GM13977 (cell line): ENCODE measurements around the gene REXO2.

Experiments used
- DNase-seq: peaks from one replicate; pipeline ENCODE4 v3.0.0; 2012; ENCODE audit warnings: low spot score
- in situ Hi-C: fragments of 300-500 bp; cut with MboI; formaldehyde crosslinking; loops from one replicate; pipeline ENCODE4 v1.12.0; 2022; ENCODE audit warnings: low sequenced_read_pairs, low pct_unique_long_range_greater_than_20kb, mixed read lengths, inconsistent platforms; ENCODE audit not compliant: unreplicated experiment
- TF ChIP-seq, protein P1 (sequence below): IDR thresholded peaks from 2 replicates; pipeline ENCODE4 v1.5.1; 2012; ENCODE audit warnings: mild to moderate bottlenecking, control low read depth; ENCODE audit not compliant: insufficient read depth; ENCODE audit errors: extremely low read depth, missing control alignments

The REXO2 gene

DNA sequence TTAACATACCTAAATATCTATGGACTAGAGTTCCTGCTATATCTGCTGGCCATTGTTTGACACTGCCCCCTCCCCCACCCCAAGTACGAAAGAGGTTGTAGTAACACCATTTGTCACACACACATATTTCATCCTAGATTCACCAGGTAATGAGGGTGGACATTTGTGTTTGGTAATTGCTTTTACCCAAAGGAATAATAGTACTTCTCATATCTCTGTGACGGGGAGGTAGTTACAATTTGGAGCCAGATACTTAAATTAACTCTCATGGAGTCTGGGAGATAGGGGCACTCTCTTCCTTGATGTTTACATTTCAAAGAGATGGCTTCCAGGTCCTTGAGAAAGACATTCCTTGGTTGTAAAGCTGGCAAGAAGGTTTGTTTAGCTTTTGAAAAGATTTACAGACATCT is 38.7 kb downstream of the REXO2 start:
- in situ Hi-C loops, result no loop called here
- TF ChIP-seq, protein P1, sequence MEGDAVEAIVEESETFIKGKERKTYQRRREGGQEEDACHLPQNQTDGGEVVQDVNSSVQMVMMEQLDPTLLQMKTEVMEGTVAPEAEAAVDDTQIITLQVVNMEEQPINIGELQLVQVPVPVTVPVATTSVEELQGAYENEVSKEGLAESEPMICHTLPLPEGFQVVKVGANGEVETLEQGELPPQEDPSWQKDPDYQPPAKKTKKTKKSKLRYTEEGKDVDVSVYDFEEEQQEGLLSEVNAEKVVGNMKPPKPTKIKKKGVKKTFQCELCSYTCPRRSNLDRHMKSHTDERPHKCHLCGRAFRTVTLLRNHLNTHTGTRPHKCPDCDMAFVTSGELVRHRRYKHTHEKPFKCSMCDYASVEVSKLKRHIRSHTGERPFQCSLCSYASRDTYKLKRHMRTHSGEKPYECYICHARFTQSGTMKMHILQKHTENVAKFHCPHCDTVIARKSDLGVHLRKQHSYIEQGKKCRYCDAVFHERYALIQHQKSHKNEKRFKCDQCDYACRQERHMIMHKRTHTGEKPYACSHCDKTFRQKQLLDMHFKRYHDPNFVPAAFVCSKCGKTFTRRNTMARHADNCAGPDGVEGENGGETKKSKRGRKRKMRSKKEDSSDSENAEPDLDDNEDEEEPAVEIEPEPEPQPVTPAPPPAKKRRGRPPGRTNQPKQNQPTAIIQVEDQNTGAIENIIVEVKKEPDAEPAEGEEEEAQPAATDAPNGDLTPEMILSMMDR, result no peak
- no peak for DNase-seq

DNA sequence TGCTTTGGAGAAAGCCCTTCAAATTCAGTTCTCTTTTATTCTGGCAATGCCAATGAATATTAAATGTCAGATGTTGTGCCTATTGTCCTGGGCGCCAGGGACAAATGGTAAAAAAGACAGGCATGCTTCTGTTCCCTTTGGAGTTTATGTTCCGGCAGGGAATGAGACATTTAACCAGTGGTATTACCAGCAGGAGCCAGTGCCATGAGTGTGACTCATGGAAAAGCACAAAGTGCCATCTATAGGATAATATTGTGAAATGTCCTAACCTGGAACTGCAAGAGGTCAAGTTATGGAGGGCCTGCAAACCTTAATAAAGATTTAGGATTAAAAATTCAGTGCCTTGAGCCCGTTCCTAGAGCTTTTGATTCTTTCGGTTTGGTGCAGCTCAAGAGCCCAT is 39.5 kb downstream of the REXO2 start:
- in situ Hi-C loops, result no loop called here

DNA sequence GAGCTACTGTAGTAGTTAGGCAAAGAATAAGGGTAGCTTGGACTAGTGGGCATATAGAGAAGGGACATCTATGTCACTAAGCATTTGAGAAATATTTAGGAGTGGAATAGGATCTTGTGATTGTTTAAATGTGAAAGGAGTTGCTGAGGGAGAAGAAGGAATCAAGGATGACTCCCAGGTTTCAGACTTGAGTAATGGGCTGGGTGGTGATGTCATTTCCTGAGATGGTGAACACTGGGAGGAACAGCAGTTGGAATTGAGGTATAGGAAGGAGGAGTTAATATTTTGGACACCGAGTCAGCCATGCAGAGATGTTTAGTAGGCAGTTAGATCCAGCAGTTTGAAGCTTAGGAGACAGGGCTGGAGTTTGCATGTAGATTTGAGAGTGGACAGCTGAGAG is 40.1 kb downstream of the REXO2 start:
- no peak for DNase-seq
- in situ Hi-C loops, result no loop called here
- TF ChIP-seq, protein P1, result no peak

More for the DNA sequence above, 39.5 kb downstream of the REXO2 start:
- no peak for DNase-seq
- TF ChIP-seq, protein P1, result no peak

DNA sequence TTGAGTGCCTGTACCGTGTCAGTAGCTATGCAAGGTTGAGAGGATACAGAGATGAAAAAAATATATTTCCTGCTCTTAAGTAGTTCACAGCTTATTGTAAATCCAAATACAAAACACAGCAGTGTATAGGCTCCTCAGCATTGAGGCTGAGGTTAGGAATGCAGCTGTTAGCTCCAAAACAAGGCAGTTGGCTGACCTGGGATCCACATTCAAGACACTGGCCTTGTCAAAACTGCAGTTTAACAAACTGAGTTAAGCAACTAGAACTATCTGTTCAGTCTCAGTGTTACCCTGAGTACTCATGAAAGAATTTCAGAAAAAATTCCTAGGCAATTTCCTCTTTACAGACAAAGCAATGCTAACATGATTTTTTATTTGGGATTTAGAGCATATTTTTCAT is 42.8 kb downstream of the REXO2 start:
- in situ Hi-C loops, result no loop called here
- no peak for DNase-seq
- TF ChIP-seq, protein P1, result no peak

DNA sequence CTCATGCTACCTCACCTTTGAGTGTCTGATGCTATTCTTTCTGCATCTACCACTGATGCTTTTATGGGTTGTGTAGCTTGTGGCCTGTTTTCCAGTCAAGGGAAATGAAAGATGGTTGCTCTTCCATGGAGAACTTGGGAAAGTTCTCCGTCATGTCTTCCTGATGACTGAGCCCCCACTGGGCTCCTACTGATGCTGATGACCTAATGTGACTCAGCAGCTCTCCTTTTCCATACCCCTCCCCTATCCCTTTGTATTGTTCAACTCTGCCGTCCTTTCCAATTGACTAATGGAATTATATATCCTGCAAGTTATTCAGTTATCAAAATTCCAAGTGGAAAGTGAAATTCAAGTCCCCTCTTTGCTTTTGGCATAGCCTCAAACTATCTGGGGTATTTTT is 44.7 kb downstream of the REXO2 start:
- no peak for DNase-seq
- TF ChIP-seq, protein P1, result no peak
- in situ Hi-C loops, result no loop called here

DNA sequence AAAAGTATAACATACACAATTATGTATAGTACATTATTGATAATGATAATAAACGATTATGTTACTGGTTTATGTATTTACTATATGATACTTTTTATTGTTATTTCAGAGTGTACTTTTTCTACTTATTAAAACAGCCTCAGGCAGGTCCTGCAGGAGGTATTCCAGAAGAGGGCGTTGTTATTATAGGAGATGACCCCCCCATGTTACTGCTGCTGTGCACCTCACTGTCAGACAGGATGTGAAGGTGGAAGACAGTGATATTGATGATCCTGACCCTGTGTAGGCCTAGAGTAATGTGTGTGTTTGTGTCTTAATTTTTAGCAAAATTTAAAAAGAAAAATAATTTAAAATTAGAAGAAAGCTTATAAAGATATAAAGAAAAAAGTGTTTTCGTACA is 57.6 kb downstream of the REXO2 start:
- TF ChIP-seq, protein P1, result no peak
- DNase-seq, result no peak
- in situ Hi-C loops, result no loop called here

DNA sequence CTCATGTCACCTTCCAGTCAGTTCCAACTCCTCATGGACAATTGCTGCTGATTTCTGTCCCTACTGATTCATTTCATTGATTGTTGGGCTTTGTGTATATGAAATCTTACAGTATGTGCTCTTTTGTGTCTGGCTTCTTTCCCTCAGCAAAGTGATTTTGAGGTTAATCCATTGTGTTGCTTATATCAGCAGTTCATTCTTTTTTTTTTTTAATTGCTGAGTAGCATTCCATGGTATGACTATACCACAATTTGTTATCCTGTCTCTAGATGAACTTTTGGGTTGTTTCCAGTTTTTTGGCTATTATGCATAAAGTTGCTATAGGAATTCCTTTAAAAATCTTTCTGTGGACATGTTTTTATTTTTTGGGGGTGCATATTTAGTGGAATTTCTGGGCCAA is 60.5 kb downstream of the REXO2 start:
- DNase-seq, result no peak
- TF ChIP-seq, protein P1, result no peak
- in situ Hi-C loops, result no loop called here
